Immature natural killer cell (primary cell): Measurements from ENCODE around the gene CBY2. TPM values are rescaled to one million over a fixed set of nuclear protein-coding genes. Genes with fewer than 3 reads are reported as not detected.

ENCODE experiments used
- DNase-seq, 3 donors: peaks; one replicate each; pipeline ENCODE4 v3.0.0; 2022; ENCODE audit warnings: mixed read lengths in 1 of 3
- H3K27ac Mint-ChIP-seq, 6 donors: one replicate each; pipeline ENCODE4 v1.8.0; 2020; ENCODE audit warnings: mixed read lengths in 6 of 6, mild to moderate bottlenecking in 5 of 6, inconsistent platforms in 4 of 6, moderate library complexity in 3 of 6
- H3K27me3 Mint-ChIP-seq, 3 donors: one replicate each; pipeline ENCODE4 v1.8.0; 2020 to 2021; ENCODE audit warnings: low read depth in 3 of 3, mild to moderate bottlenecking in 3 of 3, mixed read lengths in 3 of 3, moderate library complexity in 3 of 3, inconsistent platforms in 1 of 3
- H3K36me3 Mint-ChIP-seq, 3 donors: one replicate each; pipeline ENCODE4 v1.8.0; 2020; ENCODE audit warnings: mixed read lengths in 3 of 3, inconsistent platforms in 2 of 3, mild to moderate bottlenecking in 2 of 3
- H3K4me1 Mint-ChIP-seq, 2 donors: one replicate each; pipeline ENCODE4 v1.8.0; 2020; ENCODE audit warnings: inconsistent platforms in 2 of 2, mild to moderate bottlenecking in 2 of 2, mixed read lengths in 2 of 2, moderate library complexity in 1 of 2
- H3K4me3 Mint-ChIP-seq, 5 donors: one replicate each; pipeline ENCODE4 v1.8.0; 2020; ENCODE audit warnings: mild to moderate bottlenecking in 5 of 5, mixed read lengths in 5 of 5, inconsistent platforms in 3 of 5, moderate library complexity in 3 of 5
- H3K9me3 Mint-ChIP-seq, 6 donors: one replicate each; pipeline ENCODE4 v1.8.0; 2020; ENCODE audit warnings: mild to moderate bottlenecking in 6 of 6, mixed read lengths in 6 of 6, inconsistent platforms in 4 of 6, moderate library complexity in 3 of 6
- polyA plus RNA-seq, 3 donors: library from polyadenylated mRNA; unstranded; fragments of 300-500 nt; fragmentation: Illumina TruSeq; gene quantifications; one replicate each; pipeline ENCODE4 v1.2.3, GENCODE V29; 2021

CBY2 gene
- polyA plus RNA-seq, 3 donors from 2014 or later, result not detected

DNA sequence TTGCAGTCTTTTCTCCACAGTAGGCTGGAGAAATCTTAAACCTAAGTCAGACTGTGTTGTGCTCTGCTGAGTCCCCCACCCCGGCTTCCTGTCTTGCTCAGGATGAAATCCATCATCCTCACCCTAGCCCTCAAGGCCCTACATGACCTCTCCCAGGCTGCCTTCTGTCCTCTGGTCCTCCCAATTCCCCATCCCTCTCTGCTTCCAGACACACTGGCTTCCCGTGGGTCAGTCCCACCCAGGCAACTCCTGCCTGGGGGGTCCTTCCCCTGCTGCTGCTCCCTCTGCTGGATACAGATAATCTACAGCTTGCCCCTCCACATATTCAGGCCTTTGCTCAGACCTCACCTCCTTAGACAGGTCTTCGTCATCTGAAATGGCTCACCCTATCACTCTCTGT, 18.4 kb upstream of the CBY2 start:
- H3K9me3 Mint-ChIP-seq, result no peaks in the 10 kb centered on the region
- H3K27me3 Mint-ChIP-seq, result peaks cover 0 to 6% (median 6%) of the 10 kb centered on the region in 3 donors
- H3K4me3 Mint-ChIP-seq, result no peak overlapping the region
- no peak overlapping the region for H3K27ac Mint-ChIP-seq
- DNase-seq, result no peak
- no peaks in the 10 kb centered on the region for H3K36me3 Mint-ChIP-seq
- H3K4me1 Mint-ChIP-seq, result no peaks in the 10 kb centered on the region

DNA sequence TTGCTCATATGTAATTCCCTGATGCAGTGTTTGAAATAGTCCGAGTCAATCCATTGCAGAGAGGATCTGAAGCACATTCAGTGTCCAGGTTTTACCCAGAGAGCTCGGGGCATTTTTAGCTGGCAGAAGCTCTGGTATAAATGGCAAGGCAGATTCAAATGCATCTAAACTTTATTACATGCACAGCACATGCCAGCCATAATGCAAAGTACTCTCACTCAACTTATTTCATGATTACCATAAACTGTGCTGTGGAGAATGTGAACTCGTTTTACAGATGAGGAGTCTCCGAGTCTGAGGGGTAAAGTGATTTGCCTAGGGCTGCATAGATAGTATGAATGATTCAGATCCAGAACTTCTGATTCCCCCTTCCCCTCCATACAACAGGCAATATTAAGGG, 13.5 kb upstream of the CBY2 start:
- Mint-ChIP-seq H3K27me3 (peaks cover 2 to 3% (median 2%) of the 10 kb centered on the region in 3 donors), H3K4me1 (no peaks in the 10 kb centered on the region), H3K36me3 (no peaks in the 10 kb centered on the region), H3K4me3 (no peak overlapping the region), H3K9me3 (peaks cover 0 to 2% (median 0%) of the 10 kb centered on the region in 6 donors), H3K27ac (no peak overlapping the region)
- DNase-seq, result no peak

DNA sequence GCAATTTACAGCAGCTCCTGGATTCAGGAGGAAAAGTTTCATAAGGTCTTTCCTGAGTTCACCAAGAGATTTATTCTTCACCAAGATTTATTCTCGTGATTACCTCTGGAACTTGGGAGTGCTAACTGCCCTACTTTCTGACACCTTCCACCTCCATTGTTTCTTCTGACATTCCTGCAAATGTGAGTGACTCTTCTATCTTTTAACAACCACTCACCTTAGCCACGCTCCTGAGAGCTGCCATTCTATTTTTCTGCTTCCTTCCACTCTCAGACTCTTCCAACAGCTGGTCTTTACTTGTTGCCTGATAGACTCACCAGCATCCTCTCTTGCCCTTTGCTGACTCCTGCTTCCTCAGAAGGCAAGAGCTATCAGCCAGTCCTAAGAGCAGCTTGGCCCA, 11.5 kb upstream of the CBY2 start:
- Mint-ChIP-seq H3K4me3 (no peak overlapping the region), H3K9me3 (peaks cover 0 to 2% (median 0%) of the 10 kb centered on the region in 6 donors), H3K27ac (no peak overlapping the region)

DNA sequence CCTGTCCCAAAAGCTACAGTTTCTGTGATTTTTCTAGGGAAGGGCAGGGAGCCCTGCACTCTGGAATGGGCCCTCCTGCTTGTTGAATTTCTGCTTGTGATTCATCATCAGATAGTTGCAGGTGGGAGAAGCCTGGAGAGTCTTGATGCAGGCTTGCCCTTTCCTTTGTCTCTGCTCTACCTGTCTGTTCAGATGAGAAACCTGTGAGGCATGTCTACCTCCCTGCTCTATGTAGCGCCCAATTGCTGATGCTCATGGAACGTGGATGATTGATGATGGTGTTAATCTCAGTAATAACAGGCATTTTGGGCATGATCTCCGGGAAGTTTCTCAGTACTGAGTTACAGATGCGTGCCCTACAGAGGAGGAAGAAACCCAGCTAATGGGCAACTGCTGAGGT, 10.9 kb upstream of the CBY2 start:
- H3K9me3 Mint-ChIP-seq, result peaks cover 0 to 2% (median 0%) of the 10 kb centered on the region in 6 donors
- H3K27ac Mint-ChIP-seq, result no peak overlapping the region
- no peaks in the 10 kb centered on the region for H3K4me1 Mint-ChIP-seq
- no peak for DNase-seq
- no peaks in the 10 kb centered on the region for H3K36me3 Mint-ChIP-seq
- peaks cover 0 to 3% (median 2%) of the 10 kb centered on the region in 3 donors for H3K27me3 Mint-ChIP-seq
- no peak overlapping the region for H3K4me3 Mint-ChIP-seq

More for the DNA sequence above, 11.5 kb upstream of the CBY2 start:
- H3K27me3 Mint-ChIP-seq, result peaks cover 0 to 3% (median 2%) of the 10 kb centered on the region in 3 donors
- no peak for DNase-seq
- no peaks in the 10 kb centered on the region for H3K36me3 Mint-ChIP-seq
- H3K4me1 Mint-ChIP-seq, result no peaks in the 10 kb centered on the region

- Mint-ChIP-seq H3K4me1 (no peaks in the 10 kb centered on the region), H3K4me3 (no peak overlapping the region), H3K9me3 (peaks cover 0 to 2% (median 0%) of the 10 kb centered on the region in 6 donors), H3K27me3 (peaks cover 0 to 3% (median 2%) of the 10 kb centered on the region in 3 donors), H3K27ac (no peak overlapping the region), H3K36me3 (no peaks in the 10 kb centered on the region)
- DNase-seq, result no peak
Observed at GRCh38 chr13:45691667-45692066, 10.5 kb upstream of the CBY2 start.

- Mint-ChIP-seq H3K27ac (no peak overlapping the region), H3K4me1 (no peaks in the 10 kb centered on the region), H3K9me3 (peaks cover 0 to 2% (median 0%) of the 10 kb centered on the region in 6 donors), H3K4me3 (no peak overlapping the region), H3K36me3 (no peaks in the 10 kb centered on the region), H3K27me3 (peaks cover 0 to 3% (median under 1%) of the 10 kb centered on the region in 3 donors)
- no peak for DNase-seq
Observed at GRCh38 chr13:45695198-45695730, 6.9 kb upstream of the CBY2 start.

- no peak overlapping the region for H3K27ac Mint-ChIP-seq
- peaks cover 0 to 2% (median 0%) of the 10 kb centered on the region in 6 donors for H3K9me3 Mint-ChIP-seq
- no peak for DNase-seq
- H3K36me3 Mint-ChIP-seq, result no peaks in the 10 kb centered on the region
- no peaks in the 10 kb centered on the region for H3K27me3 Mint-ChIP-seq
- H3K4me3 Mint-ChIP-seq, result no peak overlapping the region
- H3K4me1 Mint-ChIP-seq, result no peaks in the 10 kb centered on the region
Observed at GRCh38 chr13:45696610-45697226, 5.4 kb upstream of the CBY2 start.

DNA sequence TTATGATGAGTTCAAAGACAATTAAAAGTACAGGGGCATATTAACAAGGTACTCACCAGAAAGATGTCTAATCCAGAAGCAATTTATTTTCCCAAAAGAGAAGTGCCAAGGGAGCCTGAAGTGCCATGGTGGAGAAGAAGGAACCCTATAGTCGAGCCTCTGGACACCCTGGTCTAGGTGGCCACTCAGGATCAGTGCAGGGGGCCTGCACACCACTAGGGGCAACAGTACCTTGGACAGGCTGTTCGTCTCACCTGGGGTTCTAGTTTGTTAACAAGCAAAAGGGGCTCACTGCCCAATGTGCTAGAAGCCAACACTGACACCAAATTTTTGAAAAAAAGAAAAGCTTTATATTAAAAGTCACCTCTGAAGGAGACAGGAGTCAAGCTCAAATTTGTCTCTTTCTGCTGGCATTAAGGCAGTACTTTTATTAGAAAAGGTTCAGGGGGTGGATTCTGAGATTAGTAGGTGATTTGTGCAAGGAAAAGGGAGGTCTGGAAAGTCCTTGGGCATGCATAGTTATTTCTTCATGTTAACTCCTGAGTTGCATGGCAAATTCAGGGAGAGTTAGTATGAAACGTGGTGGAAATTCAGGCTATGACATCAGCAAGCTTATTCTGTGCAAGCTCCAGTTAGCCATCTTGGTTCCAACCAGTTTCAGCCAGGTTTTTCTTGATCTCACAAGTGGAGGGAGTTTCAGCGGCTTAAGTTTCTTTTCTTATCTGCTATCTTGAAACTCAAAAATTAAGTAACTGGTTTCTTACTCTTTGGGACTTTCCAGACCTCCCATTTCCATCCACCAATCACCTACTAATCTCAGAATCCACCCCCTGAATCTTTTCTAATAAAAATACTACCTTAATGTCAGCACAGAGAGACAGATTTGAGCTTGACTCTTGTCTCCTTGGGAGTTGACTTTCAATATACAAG, 884 bp upstream of the CBY2 start:
- Mint-ChIP-seq H3K27me3 (peaks cover 0 to 1% (median 0%) of the 10 kb centered on the region in 3 donors), H3K4me3 (no peak overlapping the region), H3K9me3 (peaks cover 0 to 4% (median 0%) of the 10 kb centered on the region in 6 donors), H3K27ac (no peak overlapping the region), H3K36me3 (no peaks in the 10 kb centered on the region), H3K4me1 (no peaks in the 10 kb centered on the region)
- DNase-seq, result no peak

DNA sequence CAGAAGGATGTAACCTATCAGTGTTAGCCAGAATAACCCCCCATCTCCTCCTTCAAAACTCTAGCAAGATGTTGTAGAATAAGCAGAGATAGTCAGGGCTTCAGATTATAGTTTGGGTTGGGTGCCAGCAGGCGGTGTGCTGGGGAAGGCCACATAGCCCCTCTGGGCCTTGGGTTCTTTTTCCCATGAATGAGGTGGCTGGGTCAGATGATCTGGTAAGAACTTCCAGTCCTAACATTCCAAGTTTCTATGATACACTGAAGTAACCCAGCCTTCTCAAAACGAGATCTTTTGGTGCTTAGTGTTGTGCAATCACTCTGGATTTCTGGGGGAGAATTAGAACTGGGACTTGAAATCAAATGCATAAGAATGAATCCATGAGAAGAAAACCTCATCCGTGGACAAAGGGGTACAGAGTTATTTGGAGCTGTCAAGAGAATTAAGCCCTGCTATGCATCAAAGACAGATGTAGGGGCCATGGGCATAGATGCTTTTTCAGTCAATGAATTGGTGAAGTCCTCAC, 810 bp downstream of the CBY2 start:
- Mint-ChIP-seq H3K4me1 (no peaks in the 10 kb centered on the region), H3K27me3 (peaks cover 0 to 1% (median 0%) of the 10 kb centered on the region in 3 donors), H3K27ac (no peak overlapping the region), H3K4me3 (no peak overlapping the region), H3K9me3 (peaks cover 0 to 4% (median 0%) of the 10 kb centered on the region in 6 donors), H3K36me3 (no peaks in the 10 kb centered on the region)
- DNase-seq, result no peak

- H3K4me1 Mint-ChIP-seq, result no peaks in the 10 kb centered on the region
- H3K27me3 Mint-ChIP-seq, result peaks cover 0 to 1% (median 0%) of the 10 kb centered on the region in 3 donors
- no peak for DNase-seq
- no peak overlapping the region for H3K27ac Mint-ChIP-seq
- H3K36me3 Mint-ChIP-seq, result no peaks in the 10 kb centered on the region
- peaks cover 0 to 4% (median 0%) of the 10 kb centered on the region in 6 donors for H3K9me3 Mint-ChIP-seq
- H3K4me3 Mint-ChIP-seq, result no peak overlapping the region
Observed at GRCh38 chr13:45704211-45704739, 2.2 kb downstream of the CBY2 start.

DNA sequence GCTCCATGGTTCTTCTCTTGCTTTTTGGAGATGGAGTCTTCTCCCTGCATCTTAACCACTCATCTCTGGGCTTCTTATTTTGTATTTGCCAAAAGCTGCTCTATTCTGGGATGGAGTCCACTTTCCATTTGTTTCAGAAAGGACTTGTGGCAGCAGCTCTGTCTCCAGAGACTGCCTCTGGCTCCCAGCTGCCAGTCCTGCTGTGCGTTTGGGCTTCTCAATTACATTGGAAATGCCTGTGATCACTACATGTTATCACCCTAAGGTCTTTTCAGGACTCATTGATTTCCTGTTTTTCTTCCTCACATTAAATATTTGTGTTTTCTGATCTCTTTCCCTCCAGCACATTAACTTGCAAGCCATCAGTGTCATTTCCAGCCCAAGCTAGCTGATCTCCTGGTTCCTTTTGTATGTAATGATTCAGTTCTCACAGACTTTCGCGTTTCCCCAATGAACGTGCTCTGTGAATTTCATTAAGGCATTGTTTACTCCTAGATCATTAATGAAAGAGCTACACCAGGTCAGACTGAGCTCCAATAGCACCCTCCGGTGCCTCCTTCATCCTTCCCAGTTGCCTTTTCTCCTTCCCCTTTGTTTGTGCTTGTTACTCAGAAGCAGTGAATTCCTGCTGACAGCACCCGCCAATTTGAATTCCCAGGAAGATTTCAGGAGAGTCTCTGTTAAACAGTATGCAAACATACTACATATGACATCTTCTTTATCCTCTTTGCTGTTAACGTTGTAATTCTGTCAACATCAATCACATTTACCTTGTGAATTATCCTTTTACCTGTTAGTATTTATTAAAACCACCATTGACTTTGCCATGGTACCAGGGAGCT, 3.0 kb downstream of the CBY2 start:
- peaks cover 0 to 4% (median 0%) of the 10 kb centered on the region in 6 donors for H3K9me3 Mint-ChIP-seq
- H3K36me3 Mint-ChIP-seq, result no peaks in the 10 kb centered on the region
- H3K27ac Mint-ChIP-seq, result no peak overlapping the region
- H3K27me3 Mint-ChIP-seq, result peaks cover 0 to 1% (median 0%) of the 10 kb centered on the region in 3 donors
- no peak overlapping the region for H3K4me3 Mint-ChIP-seq
- no peaks in the 10 kb centered on the region for H3K4me1 Mint-ChIP-seq
- DNase-seq, result no peak

DNA sequence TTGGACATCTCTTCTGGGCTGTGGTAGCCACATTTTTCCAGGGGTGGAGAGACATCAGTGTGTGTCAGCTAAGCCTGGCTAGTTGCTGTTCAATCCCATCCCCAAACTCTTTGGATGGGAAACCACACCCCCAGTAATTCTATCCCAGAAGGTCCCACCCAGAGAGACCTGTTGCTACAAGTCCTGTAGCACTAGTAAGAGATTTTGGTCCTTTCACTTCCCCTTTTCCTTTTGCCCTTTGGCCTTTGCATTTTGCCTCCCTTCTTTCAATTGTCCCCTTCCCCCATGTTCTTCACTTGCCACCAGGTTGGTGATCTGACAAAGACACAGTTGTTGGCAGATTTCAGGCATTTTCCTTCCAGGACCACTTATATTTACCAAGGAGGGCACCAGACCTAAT, 3.8 kb downstream of the CBY2 start:
- no peak for DNase-seq
- Mint-ChIP-seq H3K27me3 (peaks cover 0 to 1% (median 0%) of the 10 kb centered on the region in 3 donors), H3K4me1 (no peaks in the 10 kb centered on the region), H3K4me3 (no peak overlapping the region), H3K9me3 (peaks cover 0 to 4% (median 0%) of the 10 kb centered on the region in 6 donors), H3K27ac (no peak overlapping the region), H3K36me3 (no peaks in the 10 kb centered on the region)

DNA sequence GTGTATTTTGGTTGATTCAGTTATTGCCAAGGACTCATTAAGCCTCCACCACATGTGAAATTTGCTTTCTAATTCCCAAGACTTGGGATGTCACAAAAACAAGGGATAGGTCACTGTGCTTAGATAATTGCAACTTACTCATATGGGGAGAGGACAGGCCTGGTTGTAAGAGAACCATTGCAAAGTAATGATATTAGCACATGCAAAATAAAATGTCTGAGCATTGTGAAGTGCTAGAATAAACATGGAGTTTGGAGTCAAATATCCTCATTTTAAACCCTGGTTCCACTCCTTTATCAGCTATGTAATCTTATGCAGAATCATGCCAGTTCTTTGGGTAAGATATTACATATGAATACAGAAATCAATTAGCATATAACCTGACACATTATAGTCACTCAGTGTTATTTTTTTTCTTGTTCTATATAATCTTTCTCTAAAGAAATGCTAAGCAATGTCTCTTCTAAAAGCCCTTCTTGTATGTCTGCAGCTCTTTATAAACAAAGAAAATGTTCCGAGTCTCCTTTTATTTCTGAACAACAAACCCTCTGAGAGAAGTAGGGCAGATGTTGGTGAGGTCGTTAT, 5.5 kb downstream of the CBY2 start:
- no peaks in the 10 kb centered on the region for H3K36me3 Mint-ChIP-seq
- DNase-seq, result no peak
- peaks cover 0 to 4% (median 0%) of the 10 kb centered on the region in 6 donors for H3K9me3 Mint-ChIP-seq
- no peak overlapping the region for H3K27ac Mint-ChIP-seq
- H3K27me3 Mint-ChIP-seq, result peaks cover 0 to 1% (median 0%) of the 10 kb centered on the region in 3 donors
- no peak overlapping the region for H3K4me3 Mint-ChIP-seq
- H3K4me1 Mint-ChIP-seq, result no peaks in the 10 kb centered on the region
